Caco-2 (cell line): Measurements from ENCODE around the gene CAGE1. TPM values are rescaled to one million over a fixed set of nuclear protein-coding genes. Genes with fewer than 3 reads are reported as not detected.

Experiments used
- BruUV-seq: library from RNA; stranded (reverse); fragments of 400-500 nt; replicated peaks from 2 replicates; lab custom pipeline; 2021; lab: Mats Ljungman, UMichigan
- CTCF ChIA-PET: fragments of 300-600 bp; sonication (Branson Sonifier 250); formaldehyde crosslinking; loops from one replicate; lab custom pipeline; 2022; ENCODE audit warnings: antibody characterized with exemption; lab: Charles Lee
- POLR2A ChIA-PET: fragments of 300-600 bp; sonication (Branson Sonifier 250); formaldehyde crosslinking; loops from one replicate; lab custom pipeline; 2022; ENCODE audit warnings: antibody characterized with exemption; lab: Charles Lee
- DNase-seq, 2 experiments: peaks; one replicate each; pipeline versions ENCODE4 v3.0.0 to v3.0.0-alpha.2; 2020 to 2022
- H3K27me3 ChIP-seq: replicated peaks from 2 replicates; pipeline ENCODE4 v1.6.0; 2011; ENCODE audit warnings: low read length; ENCODE audit not compliant: control insufficient read depth, insufficient read depth
- H3K36me3 ChIP-seq: 2 replicates; pipeline ENCODE4 v1.5.1; 2011; ENCODE audit warnings: low read length; ENCODE audit not compliant: control insufficient read depth, insufficient read depth
- H3K4me1 ChIP-seq: fragments of 250-450 bp; sonication (Bioruptor Pico); 2 replicates; pipeline ENCODE4 v1.5.1; 2020; ENCODE audit warnings: mild to moderate bottlenecking
- H3K4me3 ChIP-seq: 2 replicates; pipeline ENCODE4 v1.5.1; 2011; ENCODE audit warnings: low read depth, mild to moderate bottlenecking, control low read depth, low read length
- H3K9me3 ChIP-seq: fragments of 250-450 bp; sonication (Bioruptor Pico); 2 replicates; pipeline ENCODE4 v1.5.1; 2020; ENCODE audit warnings: mild to moderate bottlenecking, moderate library complexity
- H3K27ac Mint-ChIP-seq: one replicate; pipeline ENCODE4 v1.8.0; 2022; ENCODE audit warnings: mixed read lengths; ENCODE audit not compliant: unreplicated experiment
- H3K27me3 Mint-ChIP-seq: one replicate; pipeline ENCODE4 v1.8.0; 2022; ENCODE audit warnings: mixed read lengths; ENCODE audit not compliant: insufficient read depth, unreplicated experiment
- H3K36me3 Mint-ChIP-seq: one replicate; pipeline ENCODE4 v1.8.0; 2022; ENCODE audit warnings: mild to moderate bottlenecking, mixed read lengths; ENCODE audit not compliant: insufficient read depth, unreplicated experiment
- H3K4me1 Mint-ChIP-seq: one replicate; pipeline ENCODE4 v1.8.0; 2022; ENCODE audit warnings: low read depth, mixed read lengths; ENCODE audit not compliant: unreplicated experiment
- H3K4me3 Mint-ChIP-seq: one replicate; pipeline ENCODE4 v1.8.0; 2022; ENCODE audit warnings: mild to moderate bottlenecking, moderate library complexity, mixed read lengths; ENCODE audit not compliant: unreplicated experiment
- H3K9me3 Mint-ChIP-seq: one replicate; pipeline ENCODE4 v1.8.0; 2022; ENCODE audit warnings: mixed read lengths; ENCODE audit not compliant: unreplicated experiment
- intact Hi-C: fragments of 100-400 bp; cut with micrococcal nuclease; formaldehyde crosslinking; loops from one replicate; pipeline ENCODE4 v1.10.0; 2022; ENCODE audit not compliant: unreplicated experiment
- total RNA-seq: library from RNA; stranded (reverse); gene quantifications from 2 replicates; pipeline ENCODE4 v1.2.3, GENCODE V29; 2022
- TF ChIP-seq, protein P1 (sequence below), 2 experiments: fragments of 200-600 bp in 1 of 2; IDR thresholded peaks; 1 replicate in 1 of 2; 2 replicates in 1 of 2; pipeline versions ENCODE4 v1.5.1 to v1.8.0; 2011 to 2022; ENCODE audit warnings: antibody characterized with exemption in 1 of 2, control low read depth in 1 of 2, inconsistent platforms in 1 of 2, low read depth in 1 of 2, low read length in 1 of 2, mild to moderate bottlenecking in 1 of 2, moderate library complexity in 1 of 2; ENCODE audit not compliant: insufficient read depth in 1 of 2, severe bottlenecking in 1 of 2, unreplicated experiment in 1 of 2

Gene CAGE1
- total RNA-seq, 1 experiment from 2014 or later: 0.59 TPM

DNA sequence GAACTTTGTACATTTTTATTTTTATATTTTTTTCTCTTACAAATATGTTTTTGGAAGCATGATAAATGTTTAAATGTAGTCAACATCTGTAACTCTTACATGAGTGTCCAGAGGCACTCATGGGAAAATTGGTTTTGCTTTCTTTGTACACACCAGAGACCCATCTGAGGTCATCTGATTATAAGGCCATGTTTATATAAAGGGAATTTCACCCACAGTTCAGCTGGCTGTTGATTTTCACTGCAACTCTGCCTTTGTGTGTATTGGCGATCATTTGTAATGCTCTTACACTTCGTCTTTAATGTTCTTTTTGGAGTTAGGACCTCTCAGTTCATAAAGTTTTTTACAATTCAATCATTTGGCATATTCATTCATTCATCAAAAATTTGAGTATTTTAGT is 28.1 kb upstream of the CAGE1 start:
- Mint-ChIP-seq H3K9me3 (no peaks in the 10 kb centered on the region), H3K4me3 (no peak overlapping the region), H3K27ac (peak overlapping the region; percentile 26), H3K27me3 (no peaks in the 10 kb centered on the region), H3K36me3 (peaks cover 40% of the 10 kb centered on the region), H3K4me1 (peaks cover 55% of the 10 kb centered on the region)
- H3K36me3 ChIP-seq: no peaks in the 10 kb centered on the region
- no peak for DNase-seq
- H3K9me3 ChIP-seq: no peaks in the 10 kb centered on the region
- intact Hi-C loops: no loop called here
- H3K27me3 ChIP-seq: no peaks in the 10 kb centered on the region
- TF ChIP-seq, protein P1, sequence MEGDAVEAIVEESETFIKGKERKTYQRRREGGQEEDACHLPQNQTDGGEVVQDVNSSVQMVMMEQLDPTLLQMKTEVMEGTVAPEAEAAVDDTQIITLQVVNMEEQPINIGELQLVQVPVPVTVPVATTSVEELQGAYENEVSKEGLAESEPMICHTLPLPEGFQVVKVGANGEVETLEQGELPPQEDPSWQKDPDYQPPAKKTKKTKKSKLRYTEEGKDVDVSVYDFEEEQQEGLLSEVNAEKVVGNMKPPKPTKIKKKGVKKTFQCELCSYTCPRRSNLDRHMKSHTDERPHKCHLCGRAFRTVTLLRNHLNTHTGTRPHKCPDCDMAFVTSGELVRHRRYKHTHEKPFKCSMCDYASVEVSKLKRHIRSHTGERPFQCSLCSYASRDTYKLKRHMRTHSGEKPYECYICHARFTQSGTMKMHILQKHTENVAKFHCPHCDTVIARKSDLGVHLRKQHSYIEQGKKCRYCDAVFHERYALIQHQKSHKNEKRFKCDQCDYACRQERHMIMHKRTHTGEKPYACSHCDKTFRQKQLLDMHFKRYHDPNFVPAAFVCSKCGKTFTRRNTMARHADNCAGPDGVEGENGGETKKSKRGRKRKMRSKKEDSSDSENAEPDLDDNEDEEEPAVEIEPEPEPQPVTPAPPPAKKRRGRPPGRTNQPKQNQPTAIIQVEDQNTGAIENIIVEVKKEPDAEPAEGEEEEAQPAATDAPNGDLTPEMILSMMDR (IDR thresholded peaks at IDR 0.05; ENCODE audit: insufficient read depth in 1 of 2, low read depth in 1 of 2, low read length in 1 of 2, severe bottlenecking in 1 of 2, unreplicated experiment in 1 of 2): no peak
- peaks cover 67% of the 10 kb centered on the region for H3K4me1 ChIP-seq
- no TSS peak for BruUV-seq
- CTCF ChIA-PET: no interaction called here
- no peak overlapping the region for H3K4me3 ChIP-seq
- POLR2A ChIA-PET: no interaction called here

DNA sequence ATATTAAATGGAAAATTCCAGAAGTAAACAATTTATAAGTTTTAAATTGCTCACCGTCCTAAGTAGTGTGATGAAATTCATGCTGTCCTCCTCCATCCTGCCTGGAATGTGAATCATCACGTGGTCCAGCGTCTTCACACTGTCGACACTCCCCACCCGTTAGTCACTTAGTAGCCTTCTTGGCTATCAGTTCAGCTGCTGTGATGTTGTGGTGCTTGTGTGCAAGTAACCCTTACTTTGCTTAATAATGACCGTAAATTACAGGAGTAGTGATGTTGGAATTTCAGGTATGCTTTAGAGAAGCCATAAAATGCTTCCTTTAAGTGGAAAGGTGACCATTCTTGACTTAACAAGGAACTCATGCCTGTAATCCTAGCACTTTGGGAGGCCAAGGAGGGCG is 25.3 kb upstream of the CAGE1 start:
- H3K36me3 ChIP-seq: 0 out of 2 replicates have a peak, but pooled peaks cover 2% of the 10 kb centered on the region
- H3K27me3 ChIP-seq: no peaks in the 10 kb centered on the region
- BruUV-seq: no TSS peak
- Mint-ChIP-seq H3K27ac (peak overlapping the region; percentile 90), H3K27me3 (no peaks in the 10 kb centered on the region), H3K36me3 (peaks cover 61% of the 10 kb centered on the region), H3K9me3 (no peaks in the 10 kb centered on the region), H3K4me1 (peaks cover 62% of the 10 kb centered on the region), H3K4me3 (peak overlapping the region; percentile 60)
- TF ChIP-seq, protein P1 (IDR thresholded peaks at IDR 0.05; ENCODE audit: insufficient read depth in 1 of 2, low read depth in 1 of 2, low read length in 1 of 2, severe bottlenecking in 1 of 2, unreplicated experiment in 1 of 2): no peak
- peak; percentile 86 to 92 for DNase-seq
- no peak overlapping the region for H3K4me3 ChIP-seq
- peaks cover 58% of the 10 kb centered on the region for H3K4me1 ChIP-seq
- intact Hi-C loops: loop anchor here (1.0 to 2.0 kb wide), 2 partner anchors 134 to 146 kb away; no protein-coding TSS in a partner anchor
- H3K9me3 ChIP-seq: no peaks in the 10 kb centered on the region
- ChIA-PET POLR2A (no interaction called here), CTCF (no interaction called here)

DNA sequence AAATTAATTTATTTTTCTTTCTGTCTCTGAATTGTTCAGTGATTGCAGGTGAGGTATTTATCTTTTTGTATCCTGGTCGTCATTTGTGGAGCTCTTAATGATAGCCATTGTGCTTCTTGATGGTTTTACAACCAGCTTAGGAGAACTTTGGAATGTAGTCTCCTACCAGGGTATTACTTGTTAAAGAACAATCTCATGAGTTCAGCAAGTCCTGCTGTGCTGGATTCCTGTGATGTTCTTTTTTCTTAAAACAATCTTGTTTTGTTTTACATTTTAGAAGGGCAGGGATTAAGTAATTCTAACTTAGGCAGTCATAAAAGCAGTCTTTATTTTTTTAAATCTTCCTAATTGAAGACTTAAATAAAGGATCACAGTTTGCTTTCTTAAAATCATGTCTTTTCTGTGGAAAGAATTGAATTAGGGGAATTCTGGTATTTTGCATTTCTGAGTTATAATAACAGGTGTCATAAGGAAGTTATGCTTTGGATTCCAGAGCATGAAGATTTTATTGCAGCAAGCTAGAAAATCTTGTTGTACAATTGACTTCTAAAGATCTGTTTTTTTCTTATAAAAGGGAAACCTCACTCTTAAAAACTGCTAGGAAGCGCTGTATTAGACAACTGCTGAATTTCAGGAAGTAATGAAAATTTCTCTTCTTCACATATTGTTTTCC is 23.7 kb upstream of the CAGE1 start:
- ChIA-PET CTCF (no interaction called here), POLR2A (interaction anchor here (1.0 kb wide), 1 partner anchor 24 kb away, joined by 4 read pairs; the partner anchor contains the start of genes CAGE1 and RIOK1)
- peak in 1 of 2 experiments; percentile 49 for DNase-seq
- Histone ChIP-seq H3K36me3 (0 out of 2 replicates have a peak, but pooled peaks cover 2% of the 10 kb centered on the region), H3K9me3 (no peaks in the 10 kb centered on the region), H3K4me3 (no peak overlapping the region), H3K27me3 (no peaks in the 10 kb centered on the region), H3K4me1 (peaks cover 46% of the 10 kb centered on the region)
- Mint-ChIP-seq H3K4me1 (peaks cover 53% of the 10 kb centered on the region), H3K27me3 (no peaks in the 10 kb centered on the region), H3K9me3 (no peaks in the 10 kb centered on the region), H3K4me3 (peak overlapping the region; percentile 60), H3K27ac (peak overlapping the region; percentile 90), H3K36me3 (peaks cover 74% of the 10 kb centered on the region)
- intact Hi-C loops: no loop called here
- TF ChIP-seq, protein P1 (IDR thresholded peaks at IDR 0.05; ENCODE audit: insufficient read depth in 1 of 2, low read depth in 1 of 2, low read length in 1 of 2, severe bottlenecking in 1 of 2, unreplicated experiment in 1 of 2): no peak
- BruUV-seq: no TSS peak
